ENCODE results near the gene SNX4. TPM values are rescaled to one million over a fixed set of nuclear protein-coding genes. Genes with fewer than 3 reads are reported as not detected.

The SNX4 gene
- polyA plus RNA-seq, 3 donors: 14.0 to 27.6 (median 18.2) TPM

DNA sequence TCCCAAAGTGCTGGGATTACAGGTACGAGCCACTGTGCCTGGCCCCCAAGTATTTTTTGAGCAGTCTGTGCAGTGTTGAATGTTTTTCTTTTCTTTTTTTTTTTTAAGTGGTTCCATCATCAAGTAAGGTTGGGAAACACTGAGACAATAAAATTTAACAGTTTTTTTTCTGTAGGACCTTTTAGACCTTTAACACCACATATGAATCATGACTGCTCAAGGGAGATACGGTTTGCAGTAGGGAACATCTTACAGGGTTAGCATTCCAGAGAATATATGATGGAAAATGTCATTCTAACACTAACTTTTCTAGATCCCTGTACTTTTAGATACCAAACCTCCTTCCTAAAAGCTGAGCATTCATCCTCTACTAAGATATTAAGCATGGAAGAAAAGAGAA, 41.7 kb downstream of the SNX4 start:
- WGBS, 3 donors: 83 to 94% (median 94%) methylated on average over 2 of the region's 2 CpGs
- H3K27ac ChIP-seq (ENCODE audit: low read depth, low read length): no peak overlapping the region

DNA sequence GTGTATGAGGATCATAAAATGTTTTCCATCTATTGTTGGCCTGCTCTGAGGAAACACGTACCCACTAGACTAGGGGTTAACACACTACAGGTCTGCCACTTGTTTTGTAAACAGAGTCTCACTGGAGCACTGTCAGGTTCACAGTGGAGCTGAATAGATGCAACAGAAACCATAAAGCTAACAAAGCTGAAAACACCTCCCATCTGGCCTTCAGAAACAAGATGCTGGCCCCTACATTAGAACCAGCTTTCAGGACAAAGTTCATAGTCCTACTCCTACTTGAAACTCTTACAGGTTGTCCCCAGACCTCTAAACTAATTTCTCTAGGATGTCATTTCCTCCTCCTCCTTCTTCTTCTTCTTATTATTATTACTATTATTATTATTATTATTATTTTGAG, 42.3 kb downstream of the SNX4 start:
- WGBS, 3 donors: 77 to 94% (median 93%) methylated on average over 1 of the region's 1 CpG
- no peak overlapping the region for H3K27ac ChIP-seq (ENCODE audit: low read depth, low read length)

DNA sequence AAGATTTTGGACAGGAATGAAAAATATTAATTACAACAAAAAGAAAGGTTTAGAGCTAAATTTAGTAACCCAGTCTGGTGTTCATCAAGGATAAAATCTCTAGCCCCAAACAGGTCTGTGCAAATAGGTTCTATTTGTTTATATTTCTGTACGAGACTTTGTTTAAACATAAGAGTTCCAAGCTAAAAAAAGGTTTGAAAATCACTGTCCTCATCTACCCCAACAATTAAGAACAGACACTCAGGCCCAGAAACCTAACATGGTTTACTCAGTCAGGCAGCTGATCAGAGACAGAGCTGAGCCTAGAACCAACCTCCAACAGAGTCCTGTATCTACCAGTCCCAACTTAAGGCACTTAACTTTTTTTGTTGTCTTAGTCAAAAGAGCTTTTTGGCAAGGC, 49.3 kb downstream of the SNX4 start:
- H3K27ac ChIP-seq (ENCODE audit: low read depth, low read length): no peak overlapping the region
- 53 to 91% (median 91%) methylated on average over 1 of the region's 1 CpG for WGBS, 3 donors

DNA sequence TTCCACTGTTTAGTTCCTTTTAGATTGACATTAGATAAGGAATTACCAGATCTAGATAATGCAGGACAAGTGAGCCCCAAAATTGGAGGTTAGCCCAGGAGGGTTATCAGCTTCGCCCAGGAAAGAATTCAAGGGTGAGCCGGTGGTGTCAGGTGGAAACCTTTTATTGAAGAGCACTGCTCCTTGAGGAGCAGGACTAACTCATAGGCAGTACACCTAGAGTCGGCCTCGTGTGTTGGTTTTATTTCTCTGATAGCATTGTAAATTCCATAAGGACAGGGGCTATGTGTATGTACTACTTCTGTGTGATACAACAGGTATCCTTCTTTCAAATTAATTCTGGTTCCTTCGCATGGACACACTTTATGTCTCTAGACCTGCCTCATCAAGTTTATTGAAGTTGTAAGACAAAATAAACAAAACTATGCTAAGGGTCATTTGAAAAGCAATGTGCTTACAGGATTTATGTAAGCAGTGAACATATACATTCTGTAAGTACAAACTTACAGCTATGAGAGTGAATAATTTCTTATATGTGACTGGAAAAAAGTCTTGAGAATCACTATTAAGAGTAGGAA, 57.2 kb downstream of the SNX4 start:
- H3K27ac ChIP-seq (ENCODE audit: low read depth, low read length): no peak overlapping the region
- 56 to 94% (median 87%) methylated on average over 5 of the region's 5 CpGs for WGBS, 3 donors

DNA sequence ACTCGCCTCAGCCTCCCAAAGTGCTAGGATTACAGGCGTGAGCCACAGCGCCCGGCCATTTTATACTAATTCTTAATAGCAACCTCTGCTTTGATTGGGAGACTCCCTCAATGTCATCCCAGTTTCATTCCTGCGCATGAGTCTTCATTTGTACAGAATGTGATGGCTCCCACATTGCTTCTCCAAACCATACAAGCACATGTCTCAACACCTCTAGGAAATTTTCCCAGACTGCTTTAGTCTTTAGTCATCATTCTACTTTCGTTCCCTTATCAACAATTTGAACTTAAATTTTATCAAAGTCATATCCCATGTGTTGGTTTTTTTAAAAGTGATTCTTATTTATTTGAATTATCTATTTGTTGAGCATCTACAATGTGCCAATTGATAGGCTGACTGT, 58.1 kb downstream of the SNX4 start:
- WGBS, 3 donors: 95 to 97% (median 96%) methylated on average over 5 to 6 of the region's 6 CpGs
- H3K27ac ChIP-seq (ENCODE audit: low read depth, low read length): no peak overlapping the region

DNA sequence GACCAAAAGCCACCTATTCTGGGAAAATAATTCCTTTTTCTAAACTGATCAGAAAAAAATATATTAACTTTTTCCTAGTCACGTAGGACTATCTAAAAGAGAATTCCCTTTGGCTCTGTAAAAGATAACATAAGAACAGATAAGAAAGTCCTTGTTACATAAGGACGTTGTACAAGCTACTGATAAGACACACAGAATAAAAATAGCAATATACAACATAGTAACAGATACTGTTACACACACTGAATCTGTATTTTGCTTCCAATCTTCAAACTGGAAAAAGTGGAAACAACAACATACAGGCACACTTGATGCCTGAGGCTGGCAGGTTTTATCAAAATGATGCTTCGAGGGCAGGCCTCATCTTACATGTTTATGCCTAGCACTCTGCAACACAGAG, 59.8 kb downstream of the SNX4 start:
- WGBS, 3 donors: 50 to 81% (median 79%) methylated on average over 3 of the region's 3 CpGs
- H3K27ac ChIP-seq (ENCODE audit: low read depth, low read length): no peak overlapping the region

DNA sequence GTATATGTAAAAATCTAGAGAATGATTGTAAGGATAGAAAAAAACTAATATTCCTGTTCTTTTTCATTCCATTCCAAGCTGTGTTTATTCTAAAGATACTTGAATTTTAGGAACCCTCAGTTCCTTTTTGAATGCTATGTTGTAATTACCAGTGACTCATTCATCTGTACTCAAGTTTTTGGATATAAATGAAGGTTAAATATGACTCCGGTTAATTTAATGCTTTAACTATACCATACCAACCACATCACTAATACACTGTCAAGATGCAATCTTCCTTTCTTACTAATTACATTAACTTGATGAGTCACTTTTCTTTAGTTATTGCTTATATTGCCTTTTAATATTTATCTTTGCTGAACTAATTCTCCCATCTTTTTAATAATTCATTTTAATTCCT, 76.1 kb downstream of the SNX4 start:
- WGBS, 3 donors: 85 to 91% (median 89%) methylated on average over 1 of the region's 1 CpG

DNA sequence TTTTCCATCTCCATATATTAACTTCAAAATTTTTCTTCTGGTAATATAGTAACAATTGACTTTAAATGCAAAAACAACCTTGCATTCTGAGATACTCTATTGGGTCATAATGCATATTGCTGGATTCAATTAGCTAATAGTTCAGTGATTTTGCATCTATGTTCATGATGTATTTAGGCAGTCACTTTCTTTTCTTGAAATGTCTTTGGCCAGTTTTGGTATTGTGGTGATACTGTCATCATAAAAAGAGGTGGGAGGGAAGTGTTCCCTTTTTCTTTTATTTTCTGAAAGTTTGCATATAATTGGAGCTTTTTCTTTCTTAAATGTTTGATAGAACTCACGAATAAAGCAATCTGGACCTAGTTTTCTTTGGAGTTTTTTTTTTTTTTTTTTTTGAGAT, 77.5 kb downstream of the SNX4 start:
- no peak overlapping the region for H3K27ac ChIP-seq (ENCODE audit: low read depth, low read length)
- 92 to 98% (median 94%) methylated on average over 1 of the region's 1 CpG for WGBS, 3 donors

More for the DNA sequence above, 76.1 kb downstream of the SNX4 start:
- no peak overlapping the region for H3K27ac ChIP-seq (ENCODE audit: low read depth, low read length)

DNA sequence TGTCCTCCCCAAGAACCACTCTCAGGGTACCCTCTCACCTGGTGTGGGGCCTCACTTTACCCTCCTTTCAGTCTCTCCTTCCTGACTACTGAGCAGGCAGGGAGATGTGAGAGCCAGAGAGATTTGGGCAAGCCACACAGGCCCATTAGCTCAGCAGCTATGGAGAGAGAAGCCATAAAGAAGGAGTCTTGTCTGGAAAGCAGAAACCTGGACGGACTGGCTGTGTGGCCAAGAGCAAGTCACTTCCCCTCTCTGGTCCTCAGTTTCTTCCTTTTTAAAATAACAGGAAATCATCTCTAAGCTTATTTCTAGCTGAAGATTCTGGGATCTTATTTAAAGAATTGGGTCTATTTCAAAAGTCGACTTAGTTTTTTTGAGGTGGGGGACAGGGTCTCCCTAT, 79.0 kb downstream of the SNX4 start:
- no peak overlapping the region for H3K27ac ChIP-seq (ENCODE audit: low read depth, low read length)
- WGBS, 3 donors: 82 to 98% (median 84%) methylated on average over 2 of the region's 2 CpGs

DNA sequence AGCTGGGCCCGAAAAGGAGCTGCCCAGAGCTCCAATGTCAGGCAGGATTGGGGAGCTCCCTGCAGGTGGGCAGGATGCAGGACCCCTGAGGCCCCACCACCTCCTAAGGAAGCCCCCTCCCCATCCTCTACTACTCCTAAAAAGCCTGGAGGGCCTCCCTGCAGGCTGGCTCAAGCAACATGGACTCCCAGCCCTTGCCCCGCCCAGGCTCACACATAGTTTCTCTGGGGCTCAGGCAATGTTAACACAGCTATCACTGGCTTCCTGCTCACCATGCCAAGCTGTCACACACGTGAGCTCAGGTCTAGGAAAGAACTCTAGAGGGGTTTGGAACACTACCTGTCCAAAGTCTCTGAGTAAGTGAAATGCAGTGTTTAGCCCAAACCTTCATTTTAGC, 79.4 kb downstream of the SNX4 start:
- WGBS, 3 donors: 52 to 72% (median 71%) methylated on average over 3 of the region's 3 CpGs
- H3K27ac ChIP-seq (ENCODE audit: low read depth, low read length): no peak overlapping the region

DNA sequence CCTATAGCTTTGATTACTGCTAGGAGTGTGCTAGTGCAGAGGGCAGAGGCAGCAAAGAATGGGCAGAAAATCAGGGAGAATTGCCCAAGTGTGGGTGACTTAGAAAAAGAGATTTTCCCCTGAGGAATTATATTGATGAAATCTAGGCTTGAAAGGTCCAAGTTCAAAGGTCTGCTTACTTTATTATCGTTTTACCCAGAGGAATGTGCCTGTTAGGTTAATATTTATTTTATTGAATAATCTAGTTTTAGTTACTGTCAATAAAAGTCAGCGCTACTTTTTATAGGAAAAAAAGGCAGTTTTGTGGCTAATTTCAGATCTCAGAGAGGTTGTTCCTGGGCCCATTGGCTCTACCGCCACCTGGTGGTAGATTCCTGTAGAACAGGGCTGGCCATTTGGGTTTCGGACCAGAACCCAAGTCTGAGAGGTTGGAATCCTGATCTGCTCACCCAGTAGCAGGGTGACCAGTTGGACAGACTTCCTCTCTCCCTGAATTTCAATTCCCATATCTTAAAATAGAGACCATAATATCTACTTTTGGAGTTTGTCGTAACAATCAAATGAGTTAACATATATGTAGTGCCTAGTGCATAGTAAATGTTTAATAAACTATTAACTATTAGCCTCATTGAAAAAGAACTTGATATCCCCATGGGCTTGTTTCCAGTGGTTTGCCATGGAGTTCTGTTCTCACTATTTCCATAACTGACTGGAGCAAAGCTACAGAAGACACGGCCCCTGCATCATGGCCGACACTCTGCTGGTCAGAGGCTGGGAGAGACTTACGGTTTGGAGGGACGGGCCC, 82.2 kb downstream of the SNX4 start:
- 51 to 53% (median 53%) methylated on average over 9 of the region's 9 CpGs for WGBS, 3 donors
- H3K27ac ChIP-seq (ENCODE audit: low read depth, low read length): no peak overlapping the region

DNA sequence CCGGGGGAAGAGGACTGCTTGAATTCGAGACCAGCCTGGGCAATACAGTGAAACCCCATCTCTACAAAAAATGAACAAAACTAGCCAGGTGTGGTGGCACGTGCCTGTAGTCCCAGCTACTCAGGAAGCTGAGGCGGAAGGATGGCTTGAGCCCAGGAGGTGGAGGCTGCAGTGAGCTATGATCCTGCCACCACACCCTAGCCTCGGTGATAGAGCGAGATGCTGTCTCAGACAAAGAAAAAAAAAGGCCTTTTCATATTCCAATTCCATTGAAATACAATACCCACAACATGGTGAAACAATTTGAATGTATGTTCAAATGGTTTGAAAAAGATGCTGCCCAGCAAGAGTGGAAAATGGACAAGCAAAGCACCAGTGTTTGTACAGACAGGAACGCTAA, 83.1 kb downstream of the SNX4 start:
- no peak overlapping the region for H3K27ac ChIP-seq (ENCODE audit: low read depth, low read length)
- WGBS, 3 donors: 74 to 79% (median 78%) methylated on average over 7 of the region's 7 CpGs

DNA sequence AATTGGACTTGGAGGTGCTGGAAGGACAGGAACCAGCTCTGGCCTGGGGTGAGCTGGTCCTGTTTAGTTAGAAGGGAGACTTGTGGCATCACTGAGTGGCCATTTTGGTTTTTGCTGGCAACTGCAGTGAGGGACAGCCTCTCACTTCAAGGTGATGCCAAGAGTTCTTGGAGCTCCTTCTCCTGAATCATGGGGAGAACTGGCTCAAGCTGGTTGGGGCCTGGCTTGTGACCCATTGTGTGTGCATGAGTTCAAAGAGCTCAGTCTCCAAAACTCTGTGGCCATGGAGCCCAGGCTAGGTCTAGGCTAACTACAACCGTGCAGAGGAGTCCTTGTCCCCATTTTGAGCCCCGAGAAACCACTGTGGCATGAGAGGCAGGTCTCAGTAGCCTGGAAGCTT, 84.8 kb downstream of the SNX4 start:
- H3K27ac ChIP-seq (ENCODE audit: low read depth, low read length): no peak overlapping the region
- 95 to 98% (median 98%) methylated on average over 2 of the region's 2 CpGs for WGBS, 3 donors

DNA sequence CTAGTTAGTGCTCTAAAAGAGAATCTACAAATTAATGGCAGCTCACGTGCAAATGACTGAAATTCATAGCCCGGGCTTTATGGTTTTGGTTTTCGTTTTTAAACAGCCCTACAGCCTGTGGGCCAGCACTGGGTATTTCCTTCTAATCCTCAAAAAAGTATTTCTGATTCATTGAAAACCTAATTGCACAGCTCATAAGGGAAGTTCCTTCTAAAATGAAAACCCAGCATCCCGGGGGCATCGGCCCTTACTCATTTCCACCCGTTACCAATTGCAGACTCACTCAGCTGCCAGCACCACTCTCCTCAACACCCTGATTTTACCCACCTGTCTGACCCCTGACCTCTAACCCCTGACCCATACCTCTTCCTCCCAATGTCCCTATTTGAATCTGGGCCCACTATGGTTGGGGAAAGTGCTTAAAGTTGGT, 85.4 kb downstream of the SNX4 start:
- WGBS, 3 donors: 88 to 90% (median 89%) methylated on average over 6 of the region's 6 CpGs
- no peak overlapping the region for H3K27ac ChIP-seq (ENCODE audit: low read depth, low read length)

DNA sequence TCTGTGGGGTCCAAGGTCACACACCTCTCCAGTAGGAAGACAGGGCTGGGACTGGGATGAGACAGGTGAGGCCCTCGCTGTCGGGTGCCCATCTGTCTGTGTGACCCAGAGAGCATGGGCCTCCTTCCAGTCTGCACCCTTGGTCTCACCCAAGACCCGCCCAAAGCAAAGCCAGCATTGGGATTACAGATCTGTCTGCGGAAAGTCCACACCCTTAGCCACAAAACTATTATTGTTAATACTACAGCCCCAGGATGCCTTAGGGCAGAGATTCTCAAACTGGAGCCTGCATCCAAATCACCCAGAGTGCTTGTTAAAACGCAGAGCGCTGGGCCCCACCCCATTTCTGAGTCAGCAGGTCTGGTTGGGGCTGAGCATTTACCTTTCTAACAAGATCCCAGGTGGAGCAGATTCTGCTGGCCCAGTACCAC, 86.4 kb downstream of the SNX4 start:
- H3K27ac ChIP-seq (ENCODE audit: low read depth, low read length): no peak overlapping the region
- WGBS, 3 donors: 85 to 93% (median 88%) methylated on average over 6 of the region's 6 CpGs

DNA sequence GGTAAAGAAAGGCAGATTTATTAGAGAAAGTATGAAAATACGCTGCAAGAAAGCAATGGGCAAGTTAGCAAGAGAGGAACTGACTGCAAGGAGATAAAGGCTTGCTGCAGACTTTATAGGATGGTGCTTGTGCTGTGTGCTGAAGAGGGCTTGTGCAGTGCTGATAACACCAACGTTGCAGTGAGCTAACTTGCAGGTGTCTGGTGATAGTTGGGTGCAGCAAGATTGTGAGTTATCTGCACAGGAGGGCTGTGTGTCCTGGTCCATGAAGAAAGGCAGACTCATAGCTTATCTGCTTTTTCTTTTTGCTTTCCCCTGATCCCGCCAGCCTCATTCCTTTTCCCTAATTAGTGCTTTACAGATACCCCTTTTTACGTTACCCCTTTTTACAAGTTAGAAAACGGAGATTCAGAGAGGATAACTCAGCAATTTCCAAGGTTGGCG, 86.9 kb downstream of the SNX4 start:
- WGBS, 3 donors: 82 to 87% (median 85%) methylated on average over 6 of the region's 6 CpGs
- H3K27ac ChIP-seq (ENCODE audit: low read depth, low read length): no peak overlapping the region

DNA sequence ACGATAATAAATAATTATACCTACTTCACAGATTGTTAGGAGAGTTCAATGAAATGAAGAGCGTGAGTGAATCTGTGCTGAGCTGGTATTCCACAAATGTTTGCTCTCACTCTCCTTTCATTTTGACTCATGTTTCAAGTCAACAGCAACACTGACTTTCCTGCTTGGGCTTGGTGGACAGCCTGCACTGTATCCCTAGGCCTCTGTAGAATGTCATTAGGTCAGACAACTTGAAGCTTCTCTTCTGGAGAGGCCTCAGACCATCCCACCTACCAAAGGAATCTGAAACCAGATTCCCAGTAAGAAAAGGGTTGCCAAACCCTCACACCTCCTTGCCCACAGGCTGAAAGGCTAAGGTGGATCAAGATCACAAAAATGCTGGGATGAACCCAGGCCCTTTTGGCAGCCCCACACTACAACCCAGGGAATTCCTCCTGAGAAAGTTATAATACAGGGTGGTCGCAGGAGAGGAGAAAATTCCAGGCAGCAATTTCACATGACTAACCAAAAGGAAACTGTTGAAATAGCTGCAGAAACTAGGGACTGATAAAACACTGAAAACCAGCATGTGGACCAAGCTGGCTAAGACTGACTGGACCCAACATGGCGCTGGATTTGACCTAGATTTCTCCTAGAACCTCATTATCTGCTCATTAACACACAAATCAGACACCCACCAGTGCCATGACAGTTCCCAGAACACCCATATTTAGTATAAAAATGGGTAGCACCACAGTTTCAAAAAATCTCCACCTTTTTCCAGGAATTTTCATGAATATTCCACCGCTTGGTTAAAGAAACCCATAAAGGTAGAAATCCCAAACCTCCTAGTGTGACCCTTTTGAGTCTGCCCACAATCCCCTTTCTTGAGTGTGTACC, 87.9 kb downstream of the SNX4 start:
- WGBS, 3 donors: 92 to 96% (median 92%) methylated on average over 5 of the region's 5 CpGs
- no peak overlapping the region for H3K27ac ChIP-seq (ENCODE audit: low read depth, low read length)

DNA sequence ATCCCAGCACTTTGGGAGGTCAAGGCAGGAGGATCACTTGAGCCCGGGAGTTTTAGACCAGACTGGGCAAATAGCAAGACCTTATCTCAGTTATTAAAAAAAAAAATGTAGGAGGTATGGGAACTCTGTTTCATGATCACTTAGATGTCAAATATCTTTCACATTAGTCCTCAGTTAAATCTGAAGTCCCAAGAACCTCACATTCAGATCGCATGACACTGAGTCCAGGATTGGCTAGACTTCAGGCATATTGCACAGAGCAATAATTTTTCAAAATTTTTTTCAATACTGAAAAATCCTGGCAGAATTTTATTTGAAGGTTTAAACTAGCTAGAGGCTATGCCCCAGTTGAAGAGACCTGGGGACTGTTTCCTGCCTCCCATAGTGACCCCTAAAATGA, 88.6 kb downstream of the SNX4 start:
- no peak overlapping the region for H3K27ac ChIP-seq (ENCODE audit: low read depth, low read length)
- 93 to 100% (median 94%) methylated on average over 2 of the region's 2 CpGs for WGBS, 3 donors

DNA sequence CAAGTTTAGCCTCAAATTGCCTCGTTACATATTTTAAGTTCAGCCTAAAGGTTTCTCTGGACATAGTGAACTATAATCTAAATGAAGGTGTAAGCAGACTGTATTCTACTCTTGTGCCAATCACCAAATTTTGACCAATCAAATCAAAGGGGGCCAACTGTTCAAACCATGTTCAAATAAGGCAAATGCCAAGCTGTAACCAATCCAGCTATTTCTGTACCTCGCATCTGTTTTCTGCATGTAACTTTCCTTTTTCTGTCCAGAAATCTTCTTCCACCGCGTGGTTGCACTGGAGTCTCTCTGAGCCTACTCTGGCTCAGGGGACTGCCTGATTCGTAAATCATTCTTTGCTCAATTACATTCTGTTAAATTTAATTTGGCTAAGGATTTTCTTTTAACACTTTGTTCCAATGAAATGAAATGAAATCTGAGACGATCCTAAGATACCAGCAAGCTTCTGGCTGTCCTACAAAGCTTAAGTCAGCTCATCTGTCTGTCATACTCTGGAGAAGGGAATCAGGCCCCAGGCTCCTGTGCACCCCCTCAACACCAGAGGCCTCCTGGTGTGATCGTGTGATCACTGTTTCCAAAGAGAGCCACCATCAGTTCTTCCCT, 91.7 kb downstream of the SNX4 start:
- no peak overlapping the region for H3K27ac ChIP-seq (ENCODE audit: low read depth, low read length)
- WGBS, 3 donors: 74 to 82% (median 80%) methylated on average over 7 of the region's 7 CpGs
